Daoy (cell line): ENCODE results near the gene NKX6-2. TPM values are rescaled to one million over a fixed set of nuclear protein-coding genes. Genes with fewer than 3 reads are reported as not detected.

ENCODE experiments used
- DNase-seq: peaks from one replicate; pipeline ENCODE4 v3.0.0-alpha.2; 2015; ENCODE audit warnings: low read depth
- total RNA-seq: library from RNA; depleted of rRNA; stranded (reverse); fragments of >200 nt; shearing (Covaris generic); gene quantifications from 2 replicates; pipeline ENCODE4 v1.2.3, GENCODE V29; 2014; rRNA removed

Gene NKX6-2
- total RNA-seq, 1 experiment from 2014 or later, result 0.06 TPM

- DNase-seq, result no peak
Measured at GRCh38 chr10:132738454-132739224, 47.3 kb downstream of the NKX6-2 start.

GRCh38 chr10:132737390-132738048, 48.4 kb downstream of the NKX6-2 start:
- DNase-seq, result no peak

GRCh38 chr10:132735923-132736391, 50.0 kb downstream of the NKX6-2 start:
- no peak for DNase-seq

- DNase-seq, result no peak
Measured at GRCh38 chr10:132735341-132735775, 50.6 kb downstream of the NKX6-2 start.

GRCh38 chr10:132733926-132734325, 52.0 kb downstream of the NKX6-2 start:
- no peak for DNase-seq

Other genes with a start within 250 kb of the NKX6-2 start
- 26.8 and 32.1 TPM in 2 replicates for gene INPP5A, start 248.4 kb downstream of the NKX6-2 start, total RNA-seq
- gene CFAP46, start 156.4 kb upstream of the NKX6-2 start, total RNA-seq, result 3.9 and 4.4 TPM in 2 replicates